ENCODE measurements around the gene FAM200B. TPM values are rescaled to one million over a fixed set of nuclear protein-coding genes. Genes with fewer than 3 reads are reported as not detected.

Gene FAM200B
- total and polyA plus RNA-seq, 2 of the 4 experiments (the other 2 are of a cell fraction), result 16.7 to 18.5 TPM

DNA sequence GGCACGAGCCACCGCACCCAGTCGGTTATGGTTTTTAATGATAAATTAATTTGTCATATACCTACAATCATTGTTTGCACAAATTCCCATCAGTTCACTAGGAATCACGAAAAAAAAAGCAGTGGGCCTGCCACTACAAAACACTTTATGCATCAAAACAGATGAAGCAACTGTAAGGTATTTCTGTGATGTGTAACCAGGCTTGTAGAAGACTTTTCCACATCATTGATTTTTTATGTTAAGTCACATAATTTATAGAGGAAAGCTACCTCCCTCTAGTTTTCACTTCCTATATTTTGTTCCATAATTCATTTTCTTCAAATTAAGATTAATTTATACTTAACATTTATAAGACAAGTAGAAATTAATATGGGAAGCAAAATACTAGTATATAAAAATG is 6.7 kb upstream of the FAM200B start:
- Histone ChIP-seq H3K4ac (ENCODE audit: low read depth, low read length) (no peak overlapping the region), H3K18ac (ENCODE audit: low read depth, low read length) (no peak overlapping the region), H3K23ac (ENCODE audit: low read depth, low read length) (no peak overlapping the region), H4K20me1 (ENCODE audit: insufficient read depth, low read length) (no peaks in the 10 kb centered on the region), H4K5ac (ENCODE audit: low read depth, low read length) (peak overlapping the region; percentile 61; the same call in 1 of the 2 replicates), H3K27me3 (ENCODE audit: control insufficient read depth, insufficient read depth, low read length) (no peaks in the 10 kb centered on the region), H3K27ac (ENCODE audit: insufficient read depth, low read length) (no peak overlapping the region), H2AK9ac (replicated peaks; ENCODE audit: low read depth, low read length, poor library complexity) (no peak overlapping the region), H3K79me1 (ENCODE audit: low read depth in 1 of 2, low read length in 2 of 2) (peaks cover 10 to 32% of the 10 kb centered on the region in 2 experiments), H3K4me3 (ENCODE audit: insufficient read depth, low read depth, low read length) (no peak overlapping the region), H2BK120ac (ENCODE audit: low read depth, low read length) (no peak overlapping the region), H3K9ac (ENCODE audit: low read depth, low read length) (no peak overlapping the region), H2AFZ (replicated peaks; ENCODE audit: low read length, poor library complexity) (no peak overlapping the region), H3K4me1 (ENCODE audit: control insufficient read depth, insufficient read depth, low read length) (peaks cover 6% of the 10 kb centered on the region), H2BK20ac (ENCODE audit: low read depth, low read length) (no peak overlapping the region), H3K36me3 (ENCODE audit: control insufficient read depth, insufficient read depth, low read length) (0 out of 2 replicates have a peak, but pooled peaks cover 2% of the 10 kb centered on the region), H3K9me3 (ENCODE audit: control insufficient read depth, insufficient read depth, low read length) (no peaks in the 10 kb centered on the region), H2AK5ac (ENCODE audit: low read depth, low read length) (no peak overlapping the region), H4K91ac (ENCODE audit: insufficient read depth, low read depth, low read length) (no peak overlapping the region), H3K9me1 (ENCODE audit: insufficient read depth, low read length) (peaks cover 7% of the 10 kb centered on the region), H3K14ac (replicated peaks; ENCODE audit: low read depth, low read length) (no peak overlapping the region), H2BK15ac (ENCODE audit: low read depth, low read length) (no peak overlapping the region), H2BK5ac (ENCODE audit: low read depth, low read length, poor library complexity, severe bottlenecking) (no peak overlapping the region), H3K56ac (ENCODE audit: extremely low read depth, insufficient read depth, low read length) (no peak overlapping the region), H4K8ac (ENCODE audit: low read depth in 2 of 2, low read length in 2 of 2) (no peak overlapping the region), H3K4me2 (ENCODE audit: low read depth, low read length) (no peak overlapping the region)
- ATAC-seq (ENCODE audit: low read depth) (no peak), DNase-seq (no peak)
- dilution Hi-C loops (cut with HindIII; ENCODE audit: low sequenced_read_pairs, unreplicated experiment) (no loop called here), intact Hi-C loops (cut with micrococcal nuclease) (no loop called here), in situ Hi-C loops (cut with MboI; ENCODE audit: low sequenced_read_pairs) (loop anchor here (25.0 kb wide), 1 partner anchor 663 kb away; the partner anchor contains the start of gene CPEB2)
- ChIA-PET POLR2A (ENCODE audit: unreplicated experiment) (no interaction called here), CTCF (no interaction called here)
- BruUV-seq (replicated peaks), result no TSS peak
- WGBS, 2 experiments (ENCODE audit: extremely low coverage in 2 of 2, insufficient read length in 1 of 2), result no CpG with 5 or more reads among the region's 4 CpGs
- TF ChIP-seq USF2 (IDR thresholded peaks at IDR 0.05; ENCODE audit: low read depth, low read length) (no peak), CHD1 (IDR thresholded peaks at IDR 0.05; ENCODE audit: low read depth, low read length) (no peak), CEBPB (IDR thresholded peaks at IDR 0.05; ENCODE audit: low read depth, low read length) (no peak), NFE2L2 (IDR thresholded peaks at IDR 0.05; ENCODE audit: low read depth, low read length) (no peak), MXI1 (IDR thresholded peaks at IDR 0.05; ENCODE audit: borderline replicate concordance, low read depth, low read length) (no peak), MAZ (IDR thresholded peaks at IDR 0.05; ENCODE audit: borderline replicate concordance, low read depth, low read length) (no peak), BHLHE40 (IDR thresholded peaks at IDR 0.05; ENCODE audit: low read depth, low read length) (no peak), MAFK (IDR thresholded peaks at IDR 0.05; ENCODE audit: low read depth, low read length) (no peak), RFX5 (IDR thresholded peaks at IDR 0.05; ENCODE audit: low read depth, low read length) (no peak), ELK1 (IDR thresholded peaks at IDR 0.05; ENCODE audit: borderline replicate concordance, low read depth, low read length) (no peak)

All from IMR-90 (cell line).